ENCODE measurements around the gene RPL26. TPM values are rescaled to one million over a fixed set of nuclear protein-coding genes. Genes with fewer than 3 reads are reported as not detected.

The RPL26 gene
- 1,739 and 1,805 TPM in 2 replicates for total RNA-seq
- polyA plus RNA-seq = 1,647 and 2,229 TPM in 2 replicates
- 4,690 and 4,845 TPM in 2 replicates for polyA plus RNA-seq (2011; cell fraction: cytosol; rRNA removed)
- 903 and 1,219 TPM in 2 replicates for polyA plus RNA-seq (2011; cell fraction: nucleus; rRNA removed)
- 4,011 and 4,836 TPM in 2 replicates for polyA plus RNA-seq (2012)
- 754 and 865 TPM in 2 replicates for polyA minus RNA-seq
- polyA minus RNA-seq (2011; cell fraction: cytosol; rRNA and poly(A)+ RNA removed) = 648 TPM
- 131 and 136 TPM in 2 replicates for polyA minus RNA-seq (2011; cell fraction: nucleus; rRNA and poly(A)+ RNA removed)
- percentile 100 among the genes with signal in this experiment for Bru-seq, nascent RNA
- BruChase-seq, experiment 1, labeled RNA remaining after a 6-hour chase = percentile 100 among the genes with signal in this experiment
- BruChase-seq, experiment 2, labeled RNA remaining after a 2-hour chase = percentile 100 among the genes with signal in this experiment
- long read RNA-seq, transcript RPL26-209 (4 exons, 870 nt) = minor isoform, 55 of 1,825 reads
- long read RNA-seq, transcript RPL26-202 (2 exons, 456 nt) = minor isoform, 19 of 1,825 reads
- long read RNA-seq, transcript RPL26-206 (4 exons, 763 nt) = minor isoform, 36 of 1,825 reads
- long read RNA-seq, transcript RPL26-214 (4 exons, 528 nt) = major isoform, 1,563 of 1,825 reads
- long read RNA-seq, partial matches to known transcripts = 82 of 1,825 reads
- long read RNA-seq, other reads (novel, unspliced or antisense) = 63 of 1,825 reads

DNA sequence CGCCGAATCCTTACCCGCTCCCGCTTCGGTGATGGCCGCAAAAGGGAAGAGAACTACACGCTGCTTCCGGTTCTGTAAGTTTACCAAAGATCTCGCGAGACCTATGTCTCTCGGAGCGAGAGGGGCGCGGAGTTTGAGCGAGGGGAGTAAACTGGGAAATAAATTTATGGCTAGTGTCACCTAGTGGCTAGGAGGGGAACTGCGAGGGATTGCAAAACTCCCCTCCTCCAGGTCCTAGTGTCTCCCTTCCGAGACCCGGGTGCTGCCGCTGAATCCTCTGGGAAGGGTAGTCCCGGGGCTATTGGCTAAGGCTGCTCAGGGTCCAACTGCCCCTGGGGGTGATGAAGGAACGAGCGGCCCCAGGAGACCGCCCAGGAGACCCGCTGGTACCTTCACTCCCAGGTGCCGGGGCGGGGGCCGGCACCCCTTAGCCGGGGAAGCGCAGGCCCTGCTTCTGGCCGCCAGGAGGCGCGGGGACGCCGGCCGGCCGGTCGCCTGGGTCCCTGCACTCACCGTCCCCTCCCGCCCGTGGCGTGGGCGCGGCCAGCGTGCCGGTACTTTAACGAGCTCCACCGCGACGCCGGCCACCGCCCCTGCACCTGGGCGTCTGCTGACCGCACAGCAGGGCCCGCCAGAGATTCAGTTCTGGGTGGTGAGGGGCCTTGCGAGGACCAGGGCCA is at the start of gene RPL26:
RPL26 (minus strand) TSS at position 51 of the 680 bp plus-strand sequence. CDS start 883 bp downstream, outside the sequence.
- intact Hi-C loops (cut with micrococcal nuclease) = loop anchor here (1.0 to 2.0 kb wide), 8 partner anchors 28 to 402 kb away; partner anchors contain the start of genes ARHGEF15, NDEL1 and PFAS
- no TSS peak for BruUV-seq (replicated peaks)
- Histone ChIP-seq H3K79me2 (ENCODE audit: control insufficient read depth, insufficient read depth, low read length) (peaks cover 45% of the 10 kb centered on the region), H3K4me3 (replicated peaks in 1 of 3; ENCODE audit: insufficient read depth in 1 of 3, low read depth in 1 of 3, low read length in 3 of 3) (peak within 1 kb of the TSS; percentile 76 to 100 (median 99)), H3K27ac (ENCODE audit: insufficient read depth, low read depth, low read length) (peak within 1 kb of the TSS; percentile 78), H2AFZ (ENCODE audit: low read depth, low read length) (peak within 1 kb of the TSS; percentile 62), H3K9me1 (replicated peaks; ENCODE audit: control insufficient read depth, extremely low read depth, insufficient read depth, low read length) (no peaks in the 10 kb centered on the region), H3K4me2 (ENCODE audit: insufficient read depth, low read length) (peak within 1 kb of the TSS; percentile 98), H3K9ac (replicated peaks; ENCODE audit: extremely low read depth, insufficient read depth, low read length) (peak within 1 kb of the TSS; percentile 98), H3K36me3 (ENCODE audit: control insufficient read depth in 2 of 2, extremely low read depth in 1 of 2, insufficient read depth in 2 of 2, low read length in 2 of 2) (peaks cover 17 to 25% of the 10 kb centered on the region in 2 experiments), H3K4me1 (ENCODE audit: control insufficient read depth, extremely low read depth, insufficient read depth, low read length) (peaks cover 39% of the 10 kb centered on the region), H3K9me3 (replicated peaks; ENCODE audit: control insufficient read depth, insufficient read depth, low read length) (no peaks in the 10 kb centered on the region), H3K27me3 (ENCODE audit: control insufficient read depth in 2 of 2, insufficient read depth in 2 of 2, low read length in 2 of 2) (no peaks in the 10 kb centered on the region), H4K20me1 (replicated peaks; ENCODE audit: control insufficient read depth, extremely low read depth, insufficient read depth, low read length) (no peaks in the 10 kb centered on the region)
- CTCF ChIA-PET = interaction anchor here (0.8 to 1.6 kb wide), 21 partner anchors 11 to 512 kb away, joined by 3 to 18 read pairs (median 5); partner anchors contain the start of gene NDEL1
- POLR2A ChIA-PET = interaction anchor here (1.7 kb wide), 1 partner anchor 57 kb away, joined by 17 read pairs; no protein-coding TSS in a partner anchor
- FAIRE-seq (peak; percentile 99), DNase-seq (ENCODE audit: low read depth, low spot score) (peak; percentile 98)
- dilution Hi-C loops (cut with MboI; ENCODE audit: extremely low pct_ligation_motif_present, low sequenced_read_pairs) = no loop called here
- TF ChIP-seq POLR2AphosphoS5 (IDR thresholded peaks at IDR 0.05; ENCODE audit: insufficient read depth, low read depth, low read length) (peak; percentile 97), JUN (IDR thresholded peaks at IDR 0.05; ENCODE audit: borderline replicate concordance, insufficient read depth, insufficient read length, low read depth) (no peak), MYC (IDR thresholded peaks at IDR 0.05; ENCODE audit: low read depth, low read length) (peak; percentile 75), EZH2 (IDR thresholded peaks at IDR 0.05; ENCODE audit: borderline replicate concordance, low read depth, low read length, severe bottlenecking) (no peak), FOS (IDR thresholded peaks at IDR 0.05; ENCODE audit: borderline replicate concordance, insufficient read depth, low read length) (no peak), GATA2 (IDR thresholded peaks at IDR 0.05; ENCODE audit: insufficient read depth, insufficient read length, low read depth, low read length) (no peak), POLR2A (IDR thresholded peaks at IDR 0.05; ENCODE audit: low read depth, low read length) (peak; percentile 97)
- TF ChIP-seq, protein P1, sequence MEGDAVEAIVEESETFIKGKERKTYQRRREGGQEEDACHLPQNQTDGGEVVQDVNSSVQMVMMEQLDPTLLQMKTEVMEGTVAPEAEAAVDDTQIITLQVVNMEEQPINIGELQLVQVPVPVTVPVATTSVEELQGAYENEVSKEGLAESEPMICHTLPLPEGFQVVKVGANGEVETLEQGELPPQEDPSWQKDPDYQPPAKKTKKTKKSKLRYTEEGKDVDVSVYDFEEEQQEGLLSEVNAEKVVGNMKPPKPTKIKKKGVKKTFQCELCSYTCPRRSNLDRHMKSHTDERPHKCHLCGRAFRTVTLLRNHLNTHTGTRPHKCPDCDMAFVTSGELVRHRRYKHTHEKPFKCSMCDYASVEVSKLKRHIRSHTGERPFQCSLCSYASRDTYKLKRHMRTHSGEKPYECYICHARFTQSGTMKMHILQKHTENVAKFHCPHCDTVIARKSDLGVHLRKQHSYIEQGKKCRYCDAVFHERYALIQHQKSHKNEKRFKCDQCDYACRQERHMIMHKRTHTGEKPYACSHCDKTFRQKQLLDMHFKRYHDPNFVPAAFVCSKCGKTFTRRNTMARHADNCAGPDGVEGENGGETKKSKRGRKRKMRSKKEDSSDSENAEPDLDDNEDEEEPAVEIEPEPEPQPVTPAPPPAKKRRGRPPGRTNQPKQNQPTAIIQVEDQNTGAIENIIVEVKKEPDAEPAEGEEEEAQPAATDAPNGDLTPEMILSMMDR (IDR thresholded peaks at IDR 0.05; ENCODE audit: extremely low read depth in 1 of 2, insufficient read depth in 1 of 2, low read depth in 1 of 2, low read length in 2 of 2) = peak; percentile 69 to 95
- TF ChIP-seq, protein P2, sequence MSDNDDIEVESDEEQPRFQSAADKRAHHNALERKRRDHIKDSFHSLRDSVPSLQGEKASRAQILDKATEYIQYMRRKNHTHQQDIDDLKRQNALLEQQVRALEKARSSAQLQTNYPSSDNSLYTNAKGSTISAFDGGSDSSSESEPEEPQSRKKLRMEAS (IDR thresholded peaks at IDR 0.05; ENCODE audit: insufficient read depth, insufficient read length) = no peak

Measured in endothelial cell of umbilical vein (primary cell).